Osteocyte (in vitro differentiated cells): ENCODE results near the gene CNNM4. TPM values are rescaled to one million over a fixed set of nuclear protein-coding genes. Genes with fewer than 3 reads are reported as not detected.

Experiments
- DNase-seq: peaks from one replicate; pipeline ENCODE4 v3.0.0; 2021; ENCODE audit warnings: mixed read lengths; ENCODE audit not compliant: unreplicated experiment; ENCODE audit errors: extremely low spot score
- H3K27ac Mint-ChIP-seq: one replicate; pipeline ENCODE4 v1.8.0; 2021; ENCODE audit warnings: mild to moderate bottlenecking, mixed read lengths; ENCODE audit not compliant: unreplicated experiment
- H3K27me3 Mint-ChIP-seq: one replicate; pipeline ENCODE4 v1.8.0; 2021; ENCODE audit warnings: mixed read lengths; ENCODE audit not compliant: unreplicated experiment
- H3K36me3 Mint-ChIP-seq: one replicate; pipeline ENCODE4 v1.8.0; 2021; ENCODE audit warnings: mixed read lengths; ENCODE audit not compliant: unreplicated experiment
- H3K4me1 Mint-ChIP-seq: one replicate; pipeline ENCODE4 v1.8.0; 2021; ENCODE audit warnings: mixed read lengths; ENCODE audit not compliant: unreplicated experiment
- H3K4me3 Mint-ChIP-seq: one replicate; pipeline ENCODE4 v1.8.0; 2021; ENCODE audit warnings: mild to moderate bottlenecking, moderate library complexity, mixed read lengths; ENCODE audit not compliant: unreplicated experiment
- H3K9me3 Mint-ChIP-seq: one replicate; pipeline ENCODE4 v1.8.0; 2021; ENCODE audit warnings: mixed read lengths; ENCODE audit not compliant: unreplicated experiment
- microRNA-seq: library from miRNA; unstranded; fragments of <30 nt; microRNA quantifications from one replicate; pipeline ENCODE4 v1.1.0, GENCODE V29; 2020; ENCODE audit not compliant: unreplicated experiment
- total RNA-seq: library from RNA; stranded (reverse); gene quantifications from 2 replicates; pipeline ENCODE4 v1.2.1, GENCODE V29; 2021
- TF ChIP-seq, protein P1 (sequence below): fragments of 200-600 bp; sonication (generic); IDR thresholded peaks from 2 replicates; pipeline ENCODE4 v1.5.0; 2021; ENCODE audit warnings: antibody characterized with exemption, mild to moderate bottlenecking, moderate library complexity

Gene CNNM4
- total RNA-seq, 1 donor from 2014 or later: 7.6 TPM

- peaks cover 9% of the 10 kb centered on the region for H3K36me3 Mint-ChIP-seq
Observed at GRCh38 chr2:96859681-96860064, 99.0 kb downstream of the CNNM4 start.

GRCh38 chr2:96860065-96861029 is 99.6 kb downstream of the CNNM4 start:
- no peak for DNase-seq
- no peak overlapping the region for H3K27ac Mint-ChIP-seq
- H3K36me3 Mint-ChIP-seq: peaks cover 9% of the 10 kb centered on the region
- H3K27me3 Mint-ChIP-seq: no peaks in the 10 kb centered on the region
- peaks cover 32% of the 10 kb centered on the region for H3K4me1 Mint-ChIP-seq
- TF ChIP-seq, protein P1, sequence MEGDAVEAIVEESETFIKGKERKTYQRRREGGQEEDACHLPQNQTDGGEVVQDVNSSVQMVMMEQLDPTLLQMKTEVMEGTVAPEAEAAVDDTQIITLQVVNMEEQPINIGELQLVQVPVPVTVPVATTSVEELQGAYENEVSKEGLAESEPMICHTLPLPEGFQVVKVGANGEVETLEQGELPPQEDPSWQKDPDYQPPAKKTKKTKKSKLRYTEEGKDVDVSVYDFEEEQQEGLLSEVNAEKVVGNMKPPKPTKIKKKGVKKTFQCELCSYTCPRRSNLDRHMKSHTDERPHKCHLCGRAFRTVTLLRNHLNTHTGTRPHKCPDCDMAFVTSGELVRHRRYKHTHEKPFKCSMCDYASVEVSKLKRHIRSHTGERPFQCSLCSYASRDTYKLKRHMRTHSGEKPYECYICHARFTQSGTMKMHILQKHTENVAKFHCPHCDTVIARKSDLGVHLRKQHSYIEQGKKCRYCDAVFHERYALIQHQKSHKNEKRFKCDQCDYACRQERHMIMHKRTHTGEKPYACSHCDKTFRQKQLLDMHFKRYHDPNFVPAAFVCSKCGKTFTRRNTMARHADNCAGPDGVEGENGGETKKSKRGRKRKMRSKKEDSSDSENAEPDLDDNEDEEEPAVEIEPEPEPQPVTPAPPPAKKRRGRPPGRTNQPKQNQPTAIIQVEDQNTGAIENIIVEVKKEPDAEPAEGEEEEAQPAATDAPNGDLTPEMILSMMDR: no peak
- H3K4me3 Mint-ChIP-seq: no peak overlapping the region
- H3K9me3 Mint-ChIP-seq: no peaks in the 10 kb centered on the region

More at GRCh38 chr2:96859681-96860064, 99.0 kb downstream of the CNNM4 start:
- H3K4me3 Mint-ChIP-seq: no peak overlapping the region
- no peak for DNase-seq
- no peaks in the 10 kb centered on the region for H3K9me3 Mint-ChIP-seq
- no peaks in the 10 kb centered on the region for H3K27me3 Mint-ChIP-seq
- peak overlapping the region; percentile 82 for H3K27ac Mint-ChIP-seq
- peaks cover 35% of the 10 kb centered on the region for H3K4me1 Mint-ChIP-seq
- TF ChIP-seq, protein P1: no peak

GRCh38 chr2:96861074-96861473 is 100.4 kb downstream of the CNNM4 start:
- Mint-ChIP-seq H3K27ac (no peak overlapping the region), H3K36me3 (peaks cover 14% of the 10 kb centered on the region), H3K9me3 (no peaks in the 10 kb centered on the region), H3K4me3 (no peak overlapping the region), H3K4me1 (peaks cover 35% of the 10 kb centered on the region), H3K27me3 (no peaks in the 10 kb centered on the region)
- TF ChIP-seq, protein P1: no peak
- DNase-seq: no peak

Small RNA genes lying within 50 kb of the gene (microRNA-seq; reads per million reads assigned to microRNA genes)
- gene MIR3127: not detected

Other genes starting within 250 kb of the CNNM4 start
- 25.9 and 26.3 TPM in 2 replicates for gene ARID5A, start 224.2 kb upstream of the CNNM4 start, total RNA-seq
- gene KANSL3, start 122.6 kb upstream of the CNNM4 start, total RNA-seq: 44.2 and 45.8 TPM in 2 replicates
- 0.13 TPM in 1 of 2 replicates, not detected in the other for gene FER1L5, start 118.1 kb upstream of the CNNM4 start, total RNA-seq
- gene LMAN2L, start 20.8 kb upstream of the CNNM4 start, total RNA-seq: 19.2 and 21.2 TPM in 2 replicates
- 20.9 and 22.4 TPM in 2 replicates for gene CNNM3, start 55.4 kb downstream of the CNNM4 start, total RNA-seq
- 4.4 and 5.7 TPM in 2 replicates for gene ANKRD23, start 83.1 kb downstream of the CNNM4 start, total RNA-seq
- gene ANKRD39, start 97.1 kb downstream of the CNNM4 start, total RNA-seq: 10.5 and 12.4 TPM in 2 replicates
- gene SEMA4C, start 109.2 kb downstream of the CNNM4 start, total RNA-seq: 33.8 and 39.1 TPM in 2 replicates
- not detected in 2 replicates for gene FAM178B, start 225.7 kb downstream of the CNNM4 start, total RNA-seq